Subcutaneous abdominal adipose tissue (tissue), 5 donors: ENCODE measurements around the gene APBA1.

Source experiments
- H3K27ac ChIP-seq: one replicate; pipeline ENCODE4 v1.7.0; 2013; ENCODE audit warnings: low read depth, mild to moderate bottlenecking, inconsistent platforms, low read length, moderate library complexity
- H3K27me3 ChIP-seq, 5 donors: one replicate each; pipeline ENCODE4 v1.7.0; 2013; ENCODE audit warnings: low read length in 5 of 5, inconsistent platforms in 1 of 5; ENCODE audit not compliant: control insufficient read depth in 5 of 5, insufficient read depth in 4 of 5
- H3K36me3 ChIP-seq, 5 donors: one replicate each; pipeline ENCODE4 v1.7.0; 2013; ENCODE audit warnings: low read length in 5 of 5; ENCODE audit not compliant: control insufficient read depth in 5 of 5, insufficient read depth in 5 of 5
- H3K4me1 ChIP-seq, 5 donors: one replicate each; pipeline ENCODE4 v1.7.0; 2013; ENCODE audit warnings: low read length in 5 of 5, mild to moderate bottlenecking in 3 of 5, moderate library complexity in 1 of 5; ENCODE audit not compliant: control insufficient read depth in 5 of 5, insufficient read depth in 5 of 5
- H3K4me3 ChIP-seq, 5 donors: one replicate each; pipeline ENCODE4 v1.7.0; 2013; ENCODE audit warnings: low read length in 5 of 5, low read depth in 1 of 5
- H3K9ac ChIP-seq, 5 donors: one replicate each; pipeline ENCODE4 v1.7.0; 2013; ENCODE audit warnings: low read length in 5 of 5, mild to moderate bottlenecking in 4 of 5, moderate library complexity in 3 of 5
- H3K9me3 ChIP-seq, 5 donors: one replicate each; pipeline ENCODE4 v1.7.0; 2013; ENCODE audit warnings: low read length in 5 of 5; ENCODE audit not compliant: control insufficient read depth in 5 of 5
- donor health status: healthy.
- donor health status: healthy.
- donor health status: healthy.
- donor health status: healthy.
- donor health status: healthy.

APBA1 gene

GRCh38 chr9:69617006-69617405, 55.2 kb downstream of the APBA1 start:
- Histone ChIP-seq H3K27me3 (no peaks in the 10 kb centered on the region), H3K4me3 (no peak overlapping the region), H3K9ac (no peak overlapping the region), H3K36me3 (no peaks in the 10 kb centered on the region), H3K27ac (no peak overlapping the region), H3K4me1 (no peaks in the 10 kb centered on the region), H3K9me3 (no peaks in the 10 kb centered on the region)

- Histone ChIP-seq H3K4me3 (no peak overlapping the region), H3K4me1 (no peaks in the 10 kb centered on the region), H3K27me3 (no peaks in the 10 kb centered on the region), H3K36me3 (no peaks in the 10 kb centered on the region), H3K27ac (no peak overlapping the region), H3K9me3 (no peaks in the 10 kb centered on the region), H3K9ac (no peak overlapping the region)
Measured at GRCh38 chr9:69615880-69616279, 56.3 kb downstream of the APBA1 start.

- H3K9me3 ChIP-seq: no peaks in the 10 kb centered on the region
- no peak overlapping the region for H3K9ac ChIP-seq
- no peak overlapping the region for H3K4me3 ChIP-seq
- no peaks in the 10 kb centered on the region for H3K36me3 ChIP-seq
- no peaks in the 10 kb centered on the region for H3K4me1 ChIP-seq
- no peak overlapping the region for H3K27ac ChIP-seq
- H3K27me3 ChIP-seq: no peaks in the 10 kb centered on the region
Measured at GRCh38 chr9:69611221-69611620, 61.0 kb downstream of the APBA1 start.

GRCh38 chr9:69609156-69609555, 63.0 kb downstream of the APBA1 start:
- H3K9me3 ChIP-seq: no peaks in the 10 kb centered on the region

GRCh38 chr9:69606089-69606488, 66.1 kb downstream of the APBA1 start:
- peaks cover 0 to 12% (median 7%) of the 10 kb centered on the region in 5 donors for H3K4me1 ChIP-seq
- no peaks in the 10 kb centered on the region for H3K36me3 ChIP-seq
- H3K4me3 ChIP-seq: no peak overlapping the region
- no peak overlapping the region for H3K9ac ChIP-seq
- no peak overlapping the region for H3K27ac ChIP-seq
- no peaks in the 10 kb centered on the region for H3K9me3 ChIP-seq
- H3K27me3 ChIP-seq: no peaks in the 10 kb centered on the region

More at GRCh38 chr9:69609156-69609555, 63.0 kb downstream of the APBA1 start:
- Histone ChIP-seq H3K27ac (no peak overlapping the region), H3K36me3 (no peaks in the 10 kb centered on the region), H3K4me1 (no peaks in the 10 kb centered on the region), H3K4me3 (no peak overlapping the region), H3K9ac (no peak overlapping the region), H3K27me3 (no peaks in the 10 kb centered on the region)

GRCh38 chr9:69605406-69605805, 66.8 kb downstream of the APBA1 start:
- no peaks in the 10 kb centered on the region for H3K36me3 ChIP-seq
- peaks cover 0 to 12% (median 7%) of the 10 kb centered on the region in 5 donors for H3K4me1 ChIP-seq
- no peak overlapping the region for H3K4me3 ChIP-seq
- no peaks in the 10 kb centered on the region for H3K9me3 ChIP-seq
- no peak overlapping the region for H3K27ac ChIP-seq
- H3K27me3 ChIP-seq: no peaks in the 10 kb centered on the region
- H3K9ac ChIP-seq: no peak overlapping the region

GRCh38 chr9:69604568-69605219, 67.5 kb downstream of the APBA1 start:
- peaks cover 0 to 12% (median 7%) of the 10 kb centered on the region in 5 donors for H3K4me1 ChIP-seq
- no peaks in the 10 kb centered on the region for H3K36me3 ChIP-seq
- no peak overlapping the region for H3K9ac ChIP-seq
- no peaks in the 10 kb centered on the region for H3K9me3 ChIP-seq
- H3K27ac ChIP-seq: no peak overlapping the region
- no peak overlapping the region for H3K4me3 ChIP-seq
- no peaks in the 10 kb centered on the region for H3K27me3 ChIP-seq

GRCh38 chr9:69603656-69604055, 68.5 kb downstream of the APBA1 start:
- Histone ChIP-seq H3K4me3 (no peak overlapping the region), H3K27me3 (no peaks in the 10 kb centered on the region), H3K36me3 (no peaks in the 10 kb centered on the region), H3K9me3 (no peaks in the 10 kb centered on the region), H3K4me1 (peaks cover 0 to 12% (median 7%) of the 10 kb centered on the region in 5 donors), H3K9ac (no peak overlapping the region), H3K27ac (no peak overlapping the region)

GRCh38 chr9:69602773-69603172, 69.4 kb downstream of the APBA1 start:
- Histone ChIP-seq H3K9ac (no peak overlapping the region), H3K36me3 (no peaks in the 10 kb centered on the region), H3K27me3 (no peaks in the 10 kb centered on the region), H3K4me1 (peaks cover 0 to 12% (median 7%) of the 10 kb centered on the region in 5 donors), H3K27ac (no peak overlapping the region), H3K4me3 (no peak overlapping the region), H3K9me3 (no peaks in the 10 kb centered on the region)

- Histone ChIP-seq H3K9me3 (no peaks in the 10 kb centered on the region), H3K27me3 (no peaks in the 10 kb centered on the region), H3K9ac (no peak overlapping the region)
Measured at GRCh38 chr9:69601698-69602097, 70.5 kb downstream of the APBA1 start.

More at GRCh38 chr9:69601698-69602097, 70.5 kb downstream of the APBA1 start:
- Histone ChIP-seq H3K27ac (no peak overlapping the region), H3K4me1 (peaks cover 0 to 12% (median 7%) of the 10 kb centered on the region in 5 donors), H3K36me3 (no peaks in the 10 kb centered on the region), H3K4me3 (no peak overlapping the region)
